ENCODE data around the gene KIAA0408. TPM values are rescaled to one million over a fixed set of nuclear protein-coding genes. Genes with fewer than 3 reads are reported as not detected.
A peak's percentile ranks its signal among the peaks of the same experiment; 100 is the strongest.

Gene KIAA0408
- total and polyA plus RNA-seq, 7 donors = 4.4 to 48.0 (median 18.8) TPM

DNA sequence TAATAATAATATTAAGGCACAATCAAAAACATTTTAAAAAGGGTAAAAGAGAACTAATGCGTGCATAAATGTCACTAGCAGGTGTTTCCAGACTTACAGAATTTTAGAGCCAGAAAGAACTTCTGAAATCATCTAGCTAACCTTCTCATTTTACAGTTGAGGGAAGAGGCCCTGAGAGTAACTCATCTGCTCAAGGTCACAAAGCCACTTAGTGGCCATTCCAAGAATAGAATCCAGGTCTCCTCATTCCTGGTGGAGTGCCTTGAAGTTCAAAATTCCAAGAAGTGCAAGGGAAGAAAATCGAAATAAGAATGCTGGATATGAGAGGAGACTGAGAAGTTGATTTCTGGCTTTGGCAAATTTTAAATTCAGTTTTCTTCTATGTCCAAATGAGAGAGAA lies 3.2 kb upstream of the KIAA0408 start:
- peak overlapping the region; percentile 97 for H3K27ac ChIP-seq
- H3K9me3 ChIP-seq = no peaks in the 10 kb centered on the region
- H3K4me3 ChIP-seq = no peak overlapping the region
- 20 to 34% (median 26%) methylated on average over 2 of the region's 2 CpGs for WGBS, 3 donors
- peak; percentile 45 to 61 (median 49) for ATAC-seq
- intact Hi-C loops (cut with DNase I) = loop anchor here in 1 of 2 donors (5.0 to 10.0 kb wide), 2 partner anchors 52 to 120 kb away; partner anchors contain the start of genes ECHDC1 and MTCL3
- no peak for DNase-seq
- TF ChIP-seq, protein P1, sequence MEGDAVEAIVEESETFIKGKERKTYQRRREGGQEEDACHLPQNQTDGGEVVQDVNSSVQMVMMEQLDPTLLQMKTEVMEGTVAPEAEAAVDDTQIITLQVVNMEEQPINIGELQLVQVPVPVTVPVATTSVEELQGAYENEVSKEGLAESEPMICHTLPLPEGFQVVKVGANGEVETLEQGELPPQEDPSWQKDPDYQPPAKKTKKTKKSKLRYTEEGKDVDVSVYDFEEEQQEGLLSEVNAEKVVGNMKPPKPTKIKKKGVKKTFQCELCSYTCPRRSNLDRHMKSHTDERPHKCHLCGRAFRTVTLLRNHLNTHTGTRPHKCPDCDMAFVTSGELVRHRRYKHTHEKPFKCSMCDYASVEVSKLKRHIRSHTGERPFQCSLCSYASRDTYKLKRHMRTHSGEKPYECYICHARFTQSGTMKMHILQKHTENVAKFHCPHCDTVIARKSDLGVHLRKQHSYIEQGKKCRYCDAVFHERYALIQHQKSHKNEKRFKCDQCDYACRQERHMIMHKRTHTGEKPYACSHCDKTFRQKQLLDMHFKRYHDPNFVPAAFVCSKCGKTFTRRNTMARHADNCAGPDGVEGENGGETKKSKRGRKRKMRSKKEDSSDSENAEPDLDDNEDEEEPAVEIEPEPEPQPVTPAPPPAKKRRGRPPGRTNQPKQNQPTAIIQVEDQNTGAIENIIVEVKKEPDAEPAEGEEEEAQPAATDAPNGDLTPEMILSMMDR (IDR thresholded peaks at IDR 0.05) = peak; percentile 26
- H3K4me1 ChIP-seq = peaks cover 39% of the 10 kb centered on the region
- H3K36me3 ChIP-seq (ENCODE audit: insufficient read depth in 1 of 2, low read depth in 1 of 2) = no peaks in the 10 kb centered on the region
- H3K27me3 ChIP-seq (ENCODE audit: insufficient read depth in 3 of 3, low read length in 2 of 3) = no peaks in the 10 kb centered on the region

DNA sequence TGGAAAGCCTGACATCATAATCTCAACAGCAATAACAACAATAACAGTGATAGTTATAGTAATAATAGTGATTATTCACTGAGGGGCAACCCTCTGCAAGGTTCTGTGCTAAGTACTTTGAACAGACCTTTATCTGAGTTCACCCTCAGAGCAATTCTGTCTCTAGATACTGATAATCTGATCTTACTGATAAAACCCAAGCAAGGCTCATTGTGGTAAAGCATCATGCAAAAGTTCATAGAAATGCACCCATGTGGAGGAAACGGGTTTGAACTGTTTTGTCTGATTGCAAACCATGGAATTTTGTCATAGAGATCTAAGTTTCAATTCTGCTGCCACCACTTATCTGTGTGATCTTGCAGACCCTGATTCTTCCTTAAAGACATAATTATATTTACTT lies 1.3 kb upstream of the KIAA0408 start:
- no peaks in the 10 kb centered on the region for H3K36me3 ChIP-seq (ENCODE audit: insufficient read depth in 1 of 2, low read depth in 1 of 2)
- intact Hi-C loops (cut with DNase I) = loop anchor here in 1 of 2 donors (5.0 to 10.0 kb wide), 2 partner anchors 54 to 118 kb away; partner anchors contain the start of genes ECHDC1 and MTCL3
- no peaks in the 10 kb centered on the region for H3K27me3 ChIP-seq (ENCODE audit: insufficient read depth in 3 of 3, low read length in 2 of 3)
- no peak for ATAC-seq
- H3K4me3 ChIP-seq = no peak overlapping the region
- peaks cover 39% of the 10 kb centered on the region for H3K4me1 ChIP-seq
- TF ChIP-seq, protein P1 (IDR thresholded peaks at IDR 0.05) = no peak
- peak overlapping the region; percentile 97 for H3K27ac ChIP-seq
- 68 to 93% (median 74%) methylated on average over 1 of the region's 1 CpG for WGBS, 3 donors
- DNase-seq = no peak
- H3K9me3 ChIP-seq = no peaks in the 10 kb centered on the region

DNA sequence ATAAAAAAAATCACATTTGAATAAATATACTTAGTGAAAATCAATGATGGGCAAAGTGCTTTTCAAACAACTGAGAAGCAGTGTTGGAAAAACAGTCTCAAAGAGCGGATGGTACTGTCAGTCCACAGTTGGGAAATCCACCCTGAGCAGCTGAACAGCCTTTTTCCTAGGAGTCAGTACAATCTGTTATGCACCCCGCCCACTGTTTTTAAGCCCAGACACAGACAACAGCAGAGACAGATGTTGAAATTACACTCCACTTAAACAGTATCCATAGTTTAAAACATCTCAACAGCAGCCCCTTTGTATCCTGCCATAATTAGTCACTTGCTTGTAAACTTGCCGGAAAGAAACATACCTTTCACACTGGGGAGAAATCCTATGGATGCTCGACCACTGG lies 372 bp downstream of the KIAA0408 start:
- Histone ChIP-seq H3K4me1 (peaks cover 41% of the 10 kb centered on the region), H3K9me3 (no peaks in the 10 kb centered on the region), H3K27ac (peak overlapping the region; percentile 97), H3K27me3 (ENCODE audit: insufficient read depth in 3 of 3, low read length in 2 of 3) (no peaks in the 10 kb centered on the region), H3K36me3 (ENCODE audit: insufficient read depth in 1 of 2, low read depth in 1 of 2) (no peaks in the 10 kb centered on the region), H3K4me3 (peak overlapping the region; percentile 79)
- intact Hi-C loops (cut with DNase I) = loop anchor here in 1 of 2 donors (10.0 kb wide), 1 partner anchor 114 kb away; the partner anchor contains the start of gene ECHDC1
- ATAC-seq (peak; percentile 76 to 85 (median 76)), DNase-seq (peak; percentile 34 to 49)
- TF ChIP-seq, protein P1 (IDR thresholded peaks at IDR 0.05) = no peak
- WGBS, 3 donors = 15% methylated on average over 4 of the region's 4 CpGs

DNA sequence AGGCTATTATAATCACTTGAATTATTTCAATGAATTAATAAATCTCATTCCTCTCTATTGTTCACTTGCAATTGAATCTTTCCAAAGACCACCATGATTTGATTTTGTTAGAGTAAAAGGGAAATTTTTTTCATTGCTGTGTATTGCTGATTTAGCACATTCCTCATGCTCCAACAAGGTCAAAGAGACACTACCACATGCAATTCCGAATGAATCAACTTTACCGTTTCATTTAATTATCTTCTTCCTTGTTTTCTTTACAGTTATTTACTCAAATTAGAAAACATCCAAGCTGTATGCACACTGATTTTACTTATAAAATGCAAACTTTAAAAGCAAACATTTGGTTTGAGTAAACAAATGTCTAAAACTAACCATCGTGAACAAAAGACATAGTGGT lies 967 bp downstream of the KIAA0408 start:
- Histone ChIP-seq H3K4me3 (peak overlapping the region; percentile 79), H3K4me1 (peaks cover 41% of the 10 kb centered on the region), H3K27me3 (ENCODE audit: insufficient read depth in 3 of 3, low read length in 2 of 3) (no peaks in the 10 kb centered on the region), H3K9me3 (no peaks in the 10 kb centered on the region), H3K36me3 (ENCODE audit: insufficient read depth in 1 of 2, low read depth in 1 of 2) (no peaks in the 10 kb centered on the region), H3K27ac (peak overlapping the region; percentile 97)
- 17 to 22% (median 18%) methylated on average over 3 of the region's 3 CpGs for WGBS, 3 donors
- TF ChIP-seq, protein P1 (IDR thresholded peaks at IDR 0.05) = no peak
- DNase-seq = no peak
- peak in 1 of 4 donors; percentile 30 for ATAC-seq
- intact Hi-C loops (cut with DNase I) = loop anchor here in 1 of 2 donors (10.0 kb wide), 1 partner anchor 113 kb away; the partner anchor contains the start of gene ECHDC1
